Gastroesophageal sphincter (tissue), 3 donors: Measurements from ENCODE around the gene TMEM165.

ENCODE experiments used
- CTCF ChIP-seq, 4 experiments: fragments of 200-600 bp in 2 of 4; fragments of 450-650 bp in 2 of 4; sonication (generic) in 1 of 4; IDR thresholded peaks; one replicate each; pipeline ENCODE4 v1.5.1; 2017 to 2019; ENCODE audit warnings: antibody characterized with exemption in 4 of 4, mild to moderate bottlenecking in 2 of 4, moderate library complexity in 2 of 4
- POLR2A ChIP-seq, 2 donors: fragments of 450-650 bp; IDR thresholded peaks; one replicate each; pipeline ENCODE4 v1.6.1; 2017; ENCODE audit warnings: antibody characterized with exemption in 2 of 2, mild to moderate bottlenecking in 2 of 2, moderate library complexity in 1 of 2
- POLR2AphosphoS5 ChIP-seq: sonication (generic); formaldehyde crosslinking; IDR thresholded peaks from one replicate; pipeline ENCODE4 v1.6.1; 2017; ENCODE audit warnings: antibody characterized with exemption

GRCh38 chr4:55438314-55438713 is 42.6 kb downstream of the TMEM165 start:
- TF ChIP-seq CTCF (IDR thresholded peaks at IDR 0.05) (no peak), POLR2A (IDR thresholded peaks at IDR 0.05) (no peak), POLR2AphosphoS5 (no peak)
